Liver (tissue), 9 donors: Measurements from ENCODE around the gene PLXNB1. TPM values are rescaled to one million over a fixed set of nuclear protein-coding genes. Genes with fewer than 3 reads are reported as not detected.

ENCODE experiments used
- DNase-seq: peaks from one replicate; pipeline ENCODE4 v3.0.0-alpha.2; 2017; ENCODE audit warnings: low spot score
- H3K27ac ChIP-seq, 2 donors: one replicate each; pipeline ENCODE4 v1.7.0; 2013; ENCODE audit warnings: inconsistent platforms in 2 of 2, low read length in 2 of 2, control low read depth in 1 of 2, low read depth in 1 of 2, mild to moderate bottlenecking in 1 of 2
- H3K27me3 ChIP-seq, 4 donors: one replicate each; pipeline versions ENCODE4 v1.6.1 to v1.7.0; 2013; ENCODE audit warnings: low read length in 3 of 4, inconsistent platforms in 1 of 4, mild to moderate bottlenecking in 1 of 4, moderate library complexity in 1 of 4; ENCODE audit not compliant: control insufficient read depth in 4 of 4, insufficient read depth in 4 of 4
- H3K36me3 ChIP-seq, 4 donors: one replicate each; pipeline versions ENCODE4 v1.6.1 to v1.7.0; 2013; ENCODE audit warnings: low read length in 3 of 4, mild to moderate bottlenecking in 3 of 4, low read depth in 1 of 4, moderate library complexity in 1 of 4; ENCODE audit not compliant: control insufficient read depth in 4 of 4, insufficient read depth in 3 of 4
- H3K4me1 ChIP-seq, 4 donors: one replicate each; pipeline versions ENCODE4 v1.6.1 to v1.7.0; 2013; ENCODE audit warnings: low read length in 3 of 4, mild to moderate bottlenecking in 3 of 4, moderate library complexity in 1 of 4; ENCODE audit not compliant: control insufficient read depth in 4 of 4, insufficient read depth in 4 of 4
- H3K4me3 ChIP-seq, 3 donors: one replicate each; pipeline versions ENCODE4 v1.6.1 to v1.7.0; 2013; ENCODE audit warnings: low read length in 3 of 3, control low read depth in 1 of 3, low read depth in 1 of 3, mild to moderate bottlenecking in 1 of 3
- H3K9ac ChIP-seq, 2 donors: one replicate each; pipeline ENCODE4 v1.7.0; 2013; ENCODE audit warnings: low read length in 2 of 2, mild to moderate bottlenecking in 2 of 2, moderate library complexity in 2 of 2, control low read depth in 1 of 2, low read depth in 1 of 2
- H3K9me3 ChIP-seq, 4 donors: one replicate each; pipeline versions ENCODE4 v1.6.1 to v1.7.0; 2013; ENCODE audit warnings: low read length in 3 of 4; ENCODE audit not compliant: control insufficient read depth in 4 of 4
- EGR1 ChIP-seq, 2 donors: IDR thresholded peaks; 2 replicates each; pipeline ENCODE4 v1.6.1; 2016 to 2018; ENCODE audit warnings: antibody characterized with exemption in 2 of 2, low read depth in 2 of 2
- FOXA1 ChIP-seq: IDR thresholded peaks from 2 replicates; pipeline ENCODE4 v1.6.1; 2016; ENCODE audit warnings: antibody characterized with exemption
- GABPA ChIP-seq, 2 donors: IDR thresholded peaks in 1 of 2; conservative IDR thresholded peaks in 1 of 2; 2 replicates each; pipeline ENCODE4 v1.6.1; 2016; ENCODE audit warnings: antibody characterized with exemption in 2 of 2, mild to moderate bottlenecking in 1 of 2, moderate library complexity in 1 of 2
- HNF4A ChIP-seq, 2 donors: conservative IDR thresholded peaks; 2 replicates each; pipeline ENCODE4 v1.6.1; 2016; ENCODE audit warnings: antibody characterized with exemption in 2 of 2, mild to moderate bottlenecking in 2 of 2
- RAD21 ChIP-seq, 2 donors: IDR thresholded peaks; 2 replicates each; pipeline ENCODE4 v1.6.1; 2016; ENCODE audit warnings: antibody characterized with exemption in 2 of 2, mild to moderate bottlenecking in 2 of 2
- REST ChIP-seq: IDR thresholded peaks from 2 replicates; pipeline ENCODE4 v1.6.1; 2016; ENCODE audit warnings: antibody characterized with exemption, mild to moderate bottlenecking
- YY1 ChIP-seq: IDR thresholded peaks from 2 replicates; pipeline ENCODE4 v1.6.1; 2016; ENCODE audit warnings: antibody characterized with exemption, mild to moderate bottlenecking
- ZBTB33 ChIP-seq: IDR thresholded peaks from 2 replicates; pipeline ENCODE4 v1.6.1; 2016; ENCODE audit warnings: antibody characterized with exemption
- whole genome bisulfite sequencing: extraction: QIAGEN DNeasy Blood & Tissue Kit; methylation state at CpG from one replicate; pipeline ENCODE4 v1.1.7; 2013; 5-methylcytosine and 5-hydroxymethylcytosine counted together
- polyA plus RNA-seq, 2 donors: library from polyadenylated mRNA; stranded (reverse) in 1 of 2; unstranded in 1 of 2; fragments of 200-250 nt in 1 of 2; fragments of >200 nt in 1 of 2; fragmentation: Nextera tagmentation in 1 of 2; extraction: Ambion mirVana in 1 of 2; gene quantifications; one replicate each; pipeline versions ENCODE4 v1.2.1 to v1.2.3, GENCODE V29; 2013 to 2015
- total RNA-seq, 2 donors: library from RNA; depleted of rRNA; stranded (reverse); fragments of >200 nt; gene quantifications; one replicate each; pipeline ENCODE4 v1.2.3, GENCODE V29; 2014
- TF ChIP-seq, protein P1 (sequence below): fragments of 150-350 bp; IDR thresholded peaks from 2 replicates; pipeline ENCODE4 v1.5.1; 2017; ENCODE audit warnings: improper control_type of control experiment, low read depth, low read length; ENCODE audit not compliant: missing input control
- TF ChIP-seq, protein P2 (sequence below): IDR thresholded peaks from 2 replicates; pipeline ENCODE4 v1.6.1; 2016; ENCODE audit warnings: antibody characterized with exemption
- TF ChIP-seq, protein P3 (sequence below): IDR thresholded peaks from 2 replicates; pipeline ENCODE4 v1.6.1; 2016; ENCODE audit warnings: antibody characterized with exemption
- donor health status: healthy.
- donor health status: healthy.
- donor health status: healthy.
- donor health status: healthy.
- donor health status: healthy.

The PLXNB1 gene
- total and polyA plus RNA-seq, 4 donors = 38.1 to 204 (median 72.9) TPM

DNA sequence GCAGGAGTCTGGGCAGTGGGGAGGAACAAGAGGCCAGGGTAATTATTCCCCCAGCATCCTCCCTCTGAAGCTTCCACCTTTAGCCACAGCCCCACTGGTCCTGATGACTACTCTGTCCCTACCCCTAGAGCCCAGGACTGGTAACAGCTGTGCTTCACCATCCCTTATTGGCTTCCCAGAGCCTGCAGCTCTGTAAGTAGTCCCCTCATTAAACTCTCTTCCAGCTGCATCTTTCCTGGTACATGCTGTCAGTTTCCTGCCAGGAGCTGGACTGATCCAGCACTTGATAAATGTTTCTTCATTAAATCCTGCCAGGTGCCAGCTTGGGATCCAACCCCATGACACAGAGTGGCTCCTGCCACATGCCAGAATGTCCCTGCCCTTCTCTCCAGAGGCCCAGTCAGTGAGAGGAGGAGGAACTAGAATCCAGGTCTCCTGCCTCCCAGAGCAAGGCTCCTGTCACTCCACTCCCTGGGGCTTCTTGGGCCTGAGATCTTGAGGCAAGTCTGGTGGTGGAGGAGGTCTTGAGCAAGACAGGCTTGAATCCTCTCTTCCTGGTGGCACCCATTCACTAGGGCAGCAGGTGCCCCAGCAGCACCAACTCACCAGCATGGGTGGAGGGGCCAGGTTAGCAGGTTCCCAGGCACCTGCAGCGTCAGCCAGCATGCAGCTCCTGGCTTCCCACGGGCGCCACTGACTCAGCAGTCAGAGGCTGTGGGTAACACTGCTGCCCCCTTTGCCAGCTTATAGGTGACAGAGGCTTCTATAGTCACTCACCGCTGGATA lies 30.3 kb downstream of the PLXNB1 start:
- Histone ChIP-seq H3K4me1 (no peaks in the 10 kb centered on the region), H3K9ac (no peak overlapping the region), H3K36me3 (peaks cover 4 to 20% (median 11%) of the 10 kb centered on the region in 4 donors), H3K27me3 (no peaks in the 10 kb centered on the region), H3K27ac (no peak overlapping the region), H3K9me3 (no peaks in the 10 kb centered on the region), H3K4me3 (no peak overlapping the region)
- peak; percentile 31 for DNase-seq
- TF ChIP-seq GABPA (IDR thresholded peaks at IDR 0.05 in 1 of 2, conservative IDR thresholded peaks at IDR 0.05 in 1 of 2) (no peak), EGR1 (IDR thresholded peaks at IDR 0.05; ENCODE audit: low read depth in 2 of 2) (no peak), YY1 (no peak), FOXA1 (no peak), HNF4A (conservative IDR thresholded peaks at IDR 0.05) (no peak), RAD21 (IDR thresholded peaks at IDR 0.05) (no peak)
- TF ChIP-seq, protein P1, sequence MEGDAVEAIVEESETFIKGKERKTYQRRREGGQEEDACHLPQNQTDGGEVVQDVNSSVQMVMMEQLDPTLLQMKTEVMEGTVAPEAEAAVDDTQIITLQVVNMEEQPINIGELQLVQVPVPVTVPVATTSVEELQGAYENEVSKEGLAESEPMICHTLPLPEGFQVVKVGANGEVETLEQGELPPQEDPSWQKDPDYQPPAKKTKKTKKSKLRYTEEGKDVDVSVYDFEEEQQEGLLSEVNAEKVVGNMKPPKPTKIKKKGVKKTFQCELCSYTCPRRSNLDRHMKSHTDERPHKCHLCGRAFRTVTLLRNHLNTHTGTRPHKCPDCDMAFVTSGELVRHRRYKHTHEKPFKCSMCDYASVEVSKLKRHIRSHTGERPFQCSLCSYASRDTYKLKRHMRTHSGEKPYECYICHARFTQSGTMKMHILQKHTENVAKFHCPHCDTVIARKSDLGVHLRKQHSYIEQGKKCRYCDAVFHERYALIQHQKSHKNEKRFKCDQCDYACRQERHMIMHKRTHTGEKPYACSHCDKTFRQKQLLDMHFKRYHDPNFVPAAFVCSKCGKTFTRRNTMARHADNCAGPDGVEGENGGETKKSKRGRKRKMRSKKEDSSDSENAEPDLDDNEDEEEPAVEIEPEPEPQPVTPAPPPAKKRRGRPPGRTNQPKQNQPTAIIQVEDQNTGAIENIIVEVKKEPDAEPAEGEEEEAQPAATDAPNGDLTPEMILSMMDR = no peak
- TF ChIP-seq, protein P2, sequence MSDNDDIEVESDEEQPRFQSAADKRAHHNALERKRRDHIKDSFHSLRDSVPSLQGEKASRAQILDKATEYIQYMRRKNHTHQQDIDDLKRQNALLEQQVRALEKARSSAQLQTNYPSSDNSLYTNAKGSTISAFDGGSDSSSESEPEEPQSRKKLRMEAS = no peak
- WGBS = 61% methylated on average over 4 of the region's 4 CpGs

- Histone ChIP-seq H3K4me1 (no peaks in the 10 kb centered on the region), H3K4me3 (no peak overlapping the region), H3K27ac (no peak overlapping the region), H3K9ac (no peak overlapping the region), H3K27me3 (no peaks in the 10 kb centered on the region), H3K9me3 (no peaks in the 10 kb centered on the region), H3K36me3 (peaks cover 3 to 12% (median 6%) of the 10 kb centered on the region in 4 donors)
- peak; percentile 40 for DNase-seq
- TF ChIP-seq, protein P3, sequence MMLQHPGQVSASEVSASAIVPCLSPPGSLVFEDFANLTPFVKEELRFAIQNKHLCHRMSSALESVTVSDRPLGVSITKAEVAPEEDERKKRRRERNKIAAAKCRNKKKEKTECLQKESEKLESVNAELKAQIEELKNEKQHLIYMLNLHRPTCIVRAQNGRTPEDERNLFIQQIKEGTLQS = no peak
- 45% methylated on average over 11 of the region's 11 CpGs for WGBS
Measured at GRCh38 chr3:48398701-48399386, 31.0 kb downstream of the PLXNB1 start.

DNA sequence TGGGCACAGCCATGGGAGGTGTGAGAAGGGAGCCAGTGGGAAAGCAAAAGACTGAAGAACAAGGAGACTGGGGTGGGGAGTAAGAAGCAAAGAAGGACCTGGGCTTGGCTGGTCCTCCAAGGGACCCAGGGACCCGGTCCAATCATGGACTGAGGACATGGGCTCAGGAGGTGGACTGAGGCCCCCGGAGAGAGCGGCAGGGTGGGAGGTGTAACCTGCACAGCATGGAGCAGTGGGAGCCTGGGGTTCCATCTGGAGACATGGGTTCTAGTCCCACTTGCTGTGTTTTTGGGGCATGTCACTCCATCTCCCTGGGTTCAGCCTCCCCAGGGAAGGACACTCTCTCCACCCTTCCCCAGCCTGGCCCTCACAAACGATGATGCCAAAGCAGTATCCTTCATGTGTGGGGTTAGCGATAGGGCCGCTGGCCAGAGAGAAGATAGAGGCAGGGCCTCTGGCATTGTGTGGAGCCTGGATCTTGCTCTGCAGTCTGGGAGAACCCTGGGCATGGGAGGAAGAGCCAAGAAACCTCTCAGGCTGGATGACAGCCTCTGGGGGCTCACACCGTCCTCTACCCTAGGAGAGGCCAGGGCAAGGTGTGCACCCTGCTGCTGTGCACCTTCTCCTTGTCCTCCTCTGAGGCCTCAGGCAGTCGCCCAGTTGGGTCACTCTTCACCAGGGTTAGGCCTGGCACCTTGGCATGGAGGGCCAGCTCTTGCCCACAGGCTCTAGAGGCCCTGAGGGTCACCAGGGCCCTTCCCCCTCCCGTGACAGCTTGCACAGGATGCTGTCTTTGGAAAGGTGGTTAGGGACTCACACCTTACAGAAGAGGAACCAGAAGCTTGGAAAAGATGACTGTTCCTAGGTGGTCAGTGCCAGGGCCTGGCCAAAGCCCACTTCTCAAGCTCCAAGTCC lies 31.9 kb downstream of the PLXNB1 start:
- WGBS = 66% methylated on average over 9 of the region's 9 CpGs
- TF ChIP-seq REST = no peak
- no peak for TF ChIP-seq ZBTB33
- TF ChIP-seq RAD21 (IDR thresholded peaks at IDR 0.05) = no peak
- Histone ChIP-seq H3K36me3 (peaks cover 0 to 6% (median 4%) of the 10 kb centered on the region in 4 donors), H3K27me3 (no peaks in the 10 kb centered on the region), H3K4me3 (no peak overlapping the region), H3K9me3 (no peaks in the 10 kb centered on the region), H3K4me1 (no peaks in the 10 kb centered on the region), H3K27ac (no peak overlapping the region), H3K9ac (no peak overlapping the region)
- DNase-seq = peak; percentile 31
